ENCODE data around the gene ATP23. TPM values are rescaled to one million over a fixed set of nuclear protein-coding genes. Genes with fewer than 3 reads are reported as not detected.
A peak's percentile ranks its signal among the peaks of the same experiment; 100 is the strongest.

The ATP23 gene
- total RNA-seq, 1 experiment from 2014 or later, result 4.7 TPM

DNA sequence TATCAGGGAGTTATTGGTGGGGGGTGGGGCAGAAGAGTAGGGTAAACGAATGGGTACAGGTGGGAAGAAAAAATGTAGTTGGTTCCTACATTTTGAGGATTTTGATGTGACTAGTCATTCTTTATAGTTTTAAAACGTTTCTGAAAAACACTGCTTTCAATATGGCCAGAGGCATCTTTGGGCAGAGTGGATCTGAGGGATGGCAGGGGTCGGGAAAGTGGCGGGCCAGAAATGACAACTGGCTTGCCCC is 527 bp upstream of the ATP23 start:
- H3K27me3 ChIP-seq (ENCODE audit: insufficient read depth, low read length), result no peaks in the 10 kb centered on the region
- no peaks in the 10 kb centered on the region; a peak in 2 of 7 replicates for H3K36me3 Mint-ChIP-seq (ENCODE audit: insufficient read depth in 1 of 3, low read depth in 3 of 3)
- H2AFZ ChIP-seq (ENCODE audit: low read length), result no peak overlapping the region
- H4K91ac ChIP-seq (ENCODE audit: insufficient read length, low read depth, low read length), result no peak overlapping the region
- H4K5ac ChIP-seq (ENCODE audit: insufficient read length, low read depth, low read length), result no peak overlapping the region
- H3K4me1 Mint-ChIP-seq, result peaks cover 19% of the 10 kb centered on the region in 2 experiments
- peaks cover 14% of the 10 kb centered on the region for H3K23me2 ChIP-seq (ENCODE audit: insufficient read length, low read depth, low read length, poor library complexity, severe bottlenecking)
- H3K27ac Mint-ChIP-seq, result peak overlapping the region; percentile 53 to 95 (median 80); a peak in 5 of 7 replicates
- no peak overlapping the region for H2BK15ac ChIP-seq (ENCODE audit: low read depth, low read length)
- H3K4me3 Mint-ChIP-seq, result peak overlapping the region; percentile 86 to 91
- no peaks in the 10 kb centered on the region for H3K9me3 ChIP-seq (ENCODE audit: control insufficient read depth, low read depth, low read length)
- H2BK12ac ChIP-seq (ENCODE audit: insufficient read length, low read depth, low read length), result no peak overlapping the region
- no peaks in the 10 kb centered on the region; the same call in 1 of the 2 replicates for H3K4me1 ChIP-seq (ENCODE audit: insufficient read depth, low read length)
- H3K23ac ChIP-seq (ENCODE audit: insufficient read length, low read depth, low read length), result no peak overlapping the region
- no peak overlapping the region for H4K8ac ChIP-seq (replicated peaks; ENCODE audit: insufficient read length, low read depth, low read length)
- no peaks in the 10 kb centered on the region for H3K79me1 ChIP-seq (ENCODE audit: insufficient read depth, low read depth, low read length, poor library complexity, severe bottlenecking)
- WGBS (ENCODE audit: extremely low coverage, insufficient read length, low lambda C conversion rate), result no CpG with 5 or more reads among the region's 4 CpGs
- H4K20me1 ChIP-seq (ENCODE audit: control insufficient read depth, insufficient read depth, insufficient read length), result no peaks in the 10 kb centered on the region
- H3K79me2 ChIP-seq (ENCODE audit: insufficient read depth, low read length), result no peaks in the 10 kb centered on the region; the same call in 1 of the 2 replicates
- no peak overlapping the region for H2BK20ac ChIP-seq (ENCODE audit: low read depth, low read length, poor library complexity, severe bottlenecking)
- no peak overlapping the region for H3K4ac ChIP-seq (ENCODE audit: low read depth, low read length)
- no peak overlapping the region for H2BK5ac ChIP-seq (ENCODE audit: insufficient read length, low read length)
- H3K56ac ChIP-seq (ENCODE audit: insufficient read length, low read depth, low read length), result no peak overlapping the region
- peaks cover 34% of the 10 kb centered on the region for H3K27me3 Mint-ChIP-seq (ENCODE audit: low read depth)
- peak overlapping the region; percentile 71 for H3K4me2 ChIP-seq (ENCODE audit: insufficient read depth, insufficient read length, low read length)
- no peak overlapping the region for H3T11ph ChIP-seq (ENCODE audit: low read length)
- no peak overlapping the region for H3K18ac ChIP-seq (ENCODE audit: insufficient read length, low read depth, low read length)
- no peaks in the 10 kb centered on the region for H3K9me3 Mint-ChIP-seq
- TF ChIP-seq, protein P1, sequence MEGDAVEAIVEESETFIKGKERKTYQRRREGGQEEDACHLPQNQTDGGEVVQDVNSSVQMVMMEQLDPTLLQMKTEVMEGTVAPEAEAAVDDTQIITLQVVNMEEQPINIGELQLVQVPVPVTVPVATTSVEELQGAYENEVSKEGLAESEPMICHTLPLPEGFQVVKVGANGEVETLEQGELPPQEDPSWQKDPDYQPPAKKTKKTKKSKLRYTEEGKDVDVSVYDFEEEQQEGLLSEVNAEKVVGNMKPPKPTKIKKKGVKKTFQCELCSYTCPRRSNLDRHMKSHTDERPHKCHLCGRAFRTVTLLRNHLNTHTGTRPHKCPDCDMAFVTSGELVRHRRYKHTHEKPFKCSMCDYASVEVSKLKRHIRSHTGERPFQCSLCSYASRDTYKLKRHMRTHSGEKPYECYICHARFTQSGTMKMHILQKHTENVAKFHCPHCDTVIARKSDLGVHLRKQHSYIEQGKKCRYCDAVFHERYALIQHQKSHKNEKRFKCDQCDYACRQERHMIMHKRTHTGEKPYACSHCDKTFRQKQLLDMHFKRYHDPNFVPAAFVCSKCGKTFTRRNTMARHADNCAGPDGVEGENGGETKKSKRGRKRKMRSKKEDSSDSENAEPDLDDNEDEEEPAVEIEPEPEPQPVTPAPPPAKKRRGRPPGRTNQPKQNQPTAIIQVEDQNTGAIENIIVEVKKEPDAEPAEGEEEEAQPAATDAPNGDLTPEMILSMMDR (conservative IDR thresholded peaks at IDR 0.05), result no peak
- H3K14ac ChIP-seq (ENCODE audit: insufficient read depth, low read length), result no peak overlapping the region
- H3K9ac ChIP-seq (ENCODE audit: extremely low read depth, insufficient read length, low read length), result peak overlapping the region; percentile 39
- no peak overlapping the region for H2BK120ac ChIP-seq (ENCODE audit: low read depth, low read length, poor library complexity, severe bottlenecking)
- no peak overlapping the region for H3K27ac ChIP-seq (ENCODE audit: insufficient read length, low read depth, low read length)
- H2AK5ac ChIP-seq (ENCODE audit: insufficient read length, low read length), result no peak overlapping the region
- no peak for DNase-seq
